Measurements from ENCODE around the gene HASPIN.
A peak's percentile ranks its signal among the peaks of the same experiment; 100 is the strongest.

HASPIN gene

GRCh38 chr17:3738562-3739295 is 15.0 kb downstream of the HASPIN start:
- Histone ChIP-seq H3K27ac (ENCODE audit: low read length) (no peak overlapping the region), H3K9me3 (ENCODE audit: control insufficient read depth in 2 of 2, low read length in 2 of 2) (no peaks in the 10 kb centered on the region), H3K9ac (ENCODE audit: low read length in 2 of 2) (peak overlapping the region in 1 of 2 donors; percentile 36), H3K27me3 (ENCODE audit: control insufficient read depth in 1 of 2, insufficient read depth in 2 of 2, low read length in 2 of 2) (no peaks in the 10 kb centered on the region), H3K4me3 (ENCODE audit: low read length in 2 of 2) (peak overlapping the region in 1 of 2 donors; percentile 22), H3K4me1 (ENCODE audit: control insufficient read depth, insufficient read depth, low read length) (peaks cover 15% of the 10 kb centered on the region), H3K36me3 (ENCODE audit: control insufficient read depth in 2 of 2, insufficient read depth in 2 of 2, low read length in 2 of 2) (no peaks in the 10 kb centered on the region)

DNA sequence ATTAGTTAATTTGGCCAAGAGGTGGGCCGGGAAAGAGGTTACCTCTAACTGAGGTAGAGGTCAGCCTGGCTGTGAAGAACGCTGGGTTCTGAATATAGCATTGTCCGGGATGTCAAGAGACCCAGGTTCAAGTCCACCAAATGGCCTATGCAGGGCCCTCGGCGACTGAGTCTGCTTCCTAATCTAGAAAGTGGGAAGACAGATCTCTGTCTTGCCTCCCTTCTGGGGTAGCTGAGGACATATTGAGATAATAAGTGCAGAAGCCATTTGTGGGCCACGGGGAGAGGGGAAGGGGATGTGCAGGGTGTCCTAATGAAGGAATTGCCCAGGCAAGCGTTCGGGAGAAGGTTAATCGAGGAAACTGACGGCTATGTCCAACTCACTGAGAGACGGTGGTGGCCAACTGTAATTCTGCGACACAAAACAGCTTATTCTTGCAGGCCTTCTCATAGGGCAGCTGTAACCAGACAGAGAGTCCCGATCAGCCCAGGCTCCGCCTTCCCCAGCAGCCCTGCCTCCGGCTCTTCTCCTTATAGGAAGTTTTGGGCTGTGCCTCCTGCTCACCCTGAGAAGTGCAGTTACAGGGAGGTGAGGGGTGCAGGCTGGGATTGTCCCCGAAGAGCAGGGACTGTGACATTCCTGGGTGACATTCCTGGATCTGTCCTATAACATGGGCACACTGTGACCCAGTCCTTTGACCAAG is 15.9 kb downstream of the HASPIN start:
- H3K9me3 ChIP-seq (ENCODE audit: control insufficient read depth in 2 of 2, low read length in 2 of 2): no peaks in the 10 kb centered on the region
- peaks cover 15% of the 10 kb centered on the region for H3K4me1 ChIP-seq (ENCODE audit: control insufficient read depth, insufficient read depth, low read length)
- no peak overlapping the region for H3K9ac ChIP-seq (ENCODE audit: low read length in 2 of 2)
- H3K27me3 ChIP-seq (ENCODE audit: control insufficient read depth in 1 of 2, insufficient read depth in 2 of 2, low read length in 2 of 2): no peaks in the 10 kb centered on the region
- H3K27ac ChIP-seq (ENCODE audit: low read length): no peak overlapping the region
- no peak overlapping the region for H3K4me3 ChIP-seq (ENCODE audit: low read length in 2 of 2)
- H3K36me3 ChIP-seq (ENCODE audit: control insufficient read depth in 2 of 2, insufficient read depth in 2 of 2, low read length in 2 of 2): no peaks in the 10 kb centered on the region

GRCh38 chr17:3740611-3741073 is 16.9 kb downstream of the HASPIN start:
- Histone ChIP-seq H3K36me3 (ENCODE audit: control insufficient read depth in 2 of 2, insufficient read depth in 2 of 2, low read length in 2 of 2) (no peaks in the 10 kb centered on the region), H3K4me3 (ENCODE audit: low read length in 2 of 2) (no peak overlapping the region), H3K27ac (ENCODE audit: low read length) (no peak overlapping the region), H3K4me1 (ENCODE audit: control insufficient read depth, insufficient read depth, low read length) (peaks cover 15% of the 10 kb centered on the region), H3K27me3 (ENCODE audit: control insufficient read depth in 1 of 2, insufficient read depth in 2 of 2, low read length in 2 of 2) (no peaks in the 10 kb centered on the region), H3K9ac (ENCODE audit: low read length in 2 of 2) (no peak overlapping the region), H3K9me3 (ENCODE audit: control insufficient read depth in 2 of 2, low read length in 2 of 2) (no peaks in the 10 kb centered on the region)

DNA sequence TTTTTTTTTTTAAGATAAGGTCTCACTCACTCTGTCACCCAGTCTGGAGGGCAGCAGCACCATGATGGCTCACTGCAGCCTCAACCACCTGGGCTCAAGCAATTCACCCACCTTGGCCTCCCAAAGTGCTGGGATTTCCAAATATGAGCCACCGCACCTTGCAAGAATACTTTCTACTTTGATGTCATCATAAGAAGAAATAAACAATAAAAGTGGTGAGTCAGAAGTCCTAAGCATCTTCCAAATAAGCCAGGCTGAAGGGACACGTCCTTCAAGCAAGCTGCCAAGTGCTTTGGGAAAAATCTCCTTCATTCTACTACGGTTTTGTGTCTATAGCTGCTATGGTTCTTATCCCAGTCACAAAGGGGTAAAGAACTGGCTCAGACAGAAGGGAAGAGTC is 20.3 kb downstream of the HASPIN start:
- Histone ChIP-seq H3K27me3 (ENCODE audit: control insufficient read depth in 1 of 2, insufficient read depth in 2 of 2, low read length in 2 of 2) (no peaks in the 10 kb centered on the region), H3K9ac (ENCODE audit: low read length in 2 of 2) (no peak overlapping the region), H3K4me1 (ENCODE audit: control insufficient read depth, insufficient read depth, low read length) (no peaks in the 10 kb centered on the region), H3K27ac (ENCODE audit: low read length) (no peak overlapping the region), H3K9me3 (ENCODE audit: control insufficient read depth in 2 of 2, low read length in 2 of 2) (no peaks in the 10 kb centered on the region), H3K4me3 (ENCODE audit: low read length in 2 of 2) (no peak overlapping the region), H3K36me3 (ENCODE audit: control insufficient read depth in 2 of 2, insufficient read depth in 2 of 2, low read length in 2 of 2) (no peaks in the 10 kb centered on the region)

DNA sequence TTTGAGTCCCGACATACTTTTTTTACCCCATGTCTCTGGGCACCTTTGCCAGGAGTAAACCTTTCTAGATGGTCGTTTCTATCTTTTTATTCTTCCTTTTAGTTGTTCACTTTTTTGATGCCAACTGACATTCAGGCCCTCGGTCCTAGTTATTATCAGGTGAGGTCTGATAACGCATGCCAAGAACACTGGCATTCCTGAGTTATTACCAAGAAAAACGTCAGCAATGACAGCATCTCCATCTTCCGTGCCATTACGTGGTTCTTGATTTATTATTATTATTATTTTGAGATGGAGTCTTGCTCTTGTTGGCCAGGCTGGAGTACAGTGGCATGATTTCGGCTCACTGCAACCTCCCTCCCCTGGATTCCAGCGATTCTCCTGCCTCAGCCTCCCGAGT is 21.4 kb downstream of the HASPIN start:
- no peaks in the 10 kb centered on the region for H3K4me1 ChIP-seq (ENCODE audit: control insufficient read depth, insufficient read depth, low read length)
- H3K9ac ChIP-seq (ENCODE audit: low read length in 2 of 2): no peak overlapping the region
- no peak overlapping the region for H3K4me3 ChIP-seq (ENCODE audit: low read length in 2 of 2)
- no peak overlapping the region for H3K27ac ChIP-seq (ENCODE audit: low read length)
- H3K36me3 ChIP-seq (ENCODE audit: control insufficient read depth in 2 of 2, insufficient read depth in 2 of 2, low read length in 2 of 2): no peaks in the 10 kb centered on the region
- H3K27me3 ChIP-seq (ENCODE audit: control insufficient read depth in 1 of 2, insufficient read depth in 2 of 2, low read length in 2 of 2): no peaks in the 10 kb centered on the region
- H3K9me3 ChIP-seq (ENCODE audit: control insufficient read depth in 2 of 2, low read length in 2 of 2): no peaks in the 10 kb centered on the region

GRCh38 chr17:3747805-3748204 is 24.1 kb downstream of the HASPIN start:
- Histone ChIP-seq H3K27ac (ENCODE audit: low read length) (no peak overlapping the region), H3K4me3 (ENCODE audit: low read length in 2 of 2) (no peak overlapping the region), H3K9ac (ENCODE audit: low read length in 2 of 2) (no peak overlapping the region), H3K9me3 (ENCODE audit: control insufficient read depth in 2 of 2, low read length in 2 of 2) (no peaks in the 10 kb centered on the region), H3K36me3 (ENCODE audit: control insufficient read depth in 2 of 2, insufficient read depth in 2 of 2, low read length in 2 of 2) (no peaks in the 10 kb centered on the region), H3K27me3 (ENCODE audit: control insufficient read depth in 1 of 2, insufficient read depth in 2 of 2, low read length in 2 of 2) (peaks cover 0 to 2% of the 10 kb centered on the region in 2 donors), H3K4me1 (ENCODE audit: control insufficient read depth, insufficient read depth, low read length) (no peaks in the 10 kb centered on the region)

DNA sequence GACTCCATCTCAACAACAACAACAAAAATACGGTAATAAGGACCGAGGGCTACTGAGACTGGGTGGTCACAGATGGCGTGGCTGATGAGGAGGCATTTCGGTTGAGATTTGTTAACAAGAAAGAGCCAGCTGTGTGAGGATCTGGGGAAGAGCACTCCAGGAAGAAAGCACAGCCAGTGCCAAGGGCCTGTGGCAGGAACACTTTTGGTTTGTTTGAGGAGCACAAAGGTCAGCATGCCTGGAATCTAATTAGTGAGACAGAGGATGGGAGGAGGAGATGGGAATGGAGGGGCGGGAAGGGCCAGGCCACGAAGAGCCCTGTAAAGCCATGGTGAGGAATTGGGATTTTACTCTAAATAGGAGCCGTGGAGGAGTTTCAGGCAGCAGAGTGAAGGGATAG is 24.9 kb downstream of the HASPIN start:
- H3K36me3 ChIP-seq (ENCODE audit: control insufficient read depth in 2 of 2, insufficient read depth in 2 of 2, low read length in 2 of 2): no peaks in the 10 kb centered on the region
- H3K4me1 ChIP-seq (ENCODE audit: control insufficient read depth, insufficient read depth, low read length): no peaks in the 10 kb centered on the region
- no peak overlapping the region for H3K9ac ChIP-seq (ENCODE audit: low read length in 2 of 2)
- H3K4me3 ChIP-seq (ENCODE audit: low read length in 2 of 2): no peak overlapping the region
- H3K27me3 ChIP-seq (ENCODE audit: control insufficient read depth in 1 of 2, insufficient read depth in 2 of 2, low read length in 2 of 2): peaks cover 3 to 5% of the 10 kb centered on the region in 2 donors
- H3K9me3 ChIP-seq (ENCODE audit: control insufficient read depth in 2 of 2, low read length in 2 of 2): no peaks in the 10 kb centered on the region
- H3K27ac ChIP-seq (ENCODE audit: low read length): no peak overlapping the region

DNA sequence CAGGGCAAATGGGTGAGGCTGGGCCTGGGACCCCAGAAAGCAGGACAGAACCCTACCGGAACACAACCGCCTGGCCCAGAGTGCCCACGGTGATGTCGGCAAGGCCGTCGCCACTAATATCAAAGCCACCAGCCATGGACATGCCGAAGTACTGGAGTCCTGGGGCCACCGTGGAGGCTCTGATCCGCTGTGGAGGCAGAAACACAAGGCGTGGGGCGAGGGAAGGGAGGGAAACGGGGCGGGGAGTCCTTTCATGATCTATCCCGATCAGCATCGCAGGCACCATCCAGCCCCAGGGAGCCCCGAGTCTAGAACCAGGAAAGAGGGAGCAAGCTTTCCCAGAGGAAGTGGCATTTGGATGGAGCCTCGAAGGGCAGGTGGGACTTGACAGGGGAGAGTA is 26.6 kb downstream of the HASPIN start:
- no peak overlapping the region for H3K4me3 ChIP-seq (ENCODE audit: low read length in 2 of 2)
- H3K9me3 ChIP-seq (ENCODE audit: control insufficient read depth in 2 of 2, low read length in 2 of 2): no peaks in the 10 kb centered on the region
- H3K27me3 ChIP-seq (ENCODE audit: control insufficient read depth in 1 of 2, insufficient read depth in 2 of 2, low read length in 2 of 2): peaks cover 3 to 8% of the 10 kb centered on the region in 2 donors
- no peak overlapping the region for H3K9ac ChIP-seq (ENCODE audit: low read length in 2 of 2)
- H3K36me3 ChIP-seq (ENCODE audit: control insufficient read depth in 2 of 2, insufficient read depth in 2 of 2, low read length in 2 of 2): no peaks in the 10 kb centered on the region
- no peaks in the 10 kb centered on the region for H3K4me1 ChIP-seq (ENCODE audit: control insufficient read depth, insufficient read depth, low read length)
- no peak overlapping the region for H3K27ac ChIP-seq (ENCODE audit: low read length)

DNA sequence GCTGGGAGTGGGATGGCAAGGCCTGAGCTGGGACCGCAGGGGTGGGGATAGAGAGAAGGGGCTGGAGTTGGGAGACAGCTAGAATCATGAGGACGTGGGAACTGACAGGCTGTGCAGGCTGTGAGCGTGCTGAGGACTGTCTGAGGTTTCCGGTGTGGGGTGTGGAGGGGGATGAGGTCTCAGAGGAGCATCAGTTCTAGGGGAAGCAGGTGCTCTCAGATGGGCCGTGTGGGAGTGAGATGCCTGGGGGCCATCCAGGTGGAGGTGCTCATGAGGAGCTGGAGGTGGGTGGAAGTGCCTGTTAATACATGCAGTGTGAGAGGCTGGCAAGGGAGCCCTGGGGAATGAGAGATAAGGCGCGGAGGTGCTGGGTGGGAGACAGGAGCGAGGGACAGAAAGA is 27.2 kb downstream of the HASPIN start:
- Histone ChIP-seq H3K36me3 (ENCODE audit: control insufficient read depth in 2 of 2, insufficient read depth in 2 of 2, low read length in 2 of 2) (no peaks in the 10 kb centered on the region), H3K9ac (ENCODE audit: low read length in 2 of 2) (no peak overlapping the region), H3K4me3 (ENCODE audit: low read length in 2 of 2) (no peak overlapping the region), H3K4me1 (ENCODE audit: control insufficient read depth, insufficient read depth, low read length) (no peaks in the 10 kb centered on the region), H3K27ac (ENCODE audit: low read length) (no peak overlapping the region), H3K27me3 (ENCODE audit: control insufficient read depth in 1 of 2, insufficient read depth in 2 of 2, low read length in 2 of 2) (peaks cover 3 to 8% of the 10 kb centered on the region in 2 donors), H3K9me3 (ENCODE audit: control insufficient read depth in 2 of 2, low read length in 2 of 2) (no peaks in the 10 kb centered on the region)

- H3K36me3 ChIP-seq (ENCODE audit: control insufficient read depth in 2 of 2, insufficient read depth in 2 of 2, low read length in 2 of 2): no peaks in the 10 kb centered on the region
- H3K9ac ChIP-seq (ENCODE audit: low read length in 2 of 2): no peak overlapping the region
- no peaks in the 10 kb centered on the region for H3K4me1 ChIP-seq (ENCODE audit: control insufficient read depth, insufficient read depth, low read length)
- H3K27me3 ChIP-seq (ENCODE audit: control insufficient read depth in 1 of 2, insufficient read depth in 2 of 2, low read length in 2 of 2): peaks cover 3 to 8% of the 10 kb centered on the region in 2 donors
- H3K4me3 ChIP-seq (ENCODE audit: low read length in 2 of 2): no peak overlapping the region
- no peaks in the 10 kb centered on the region for H3K9me3 ChIP-seq (ENCODE audit: control insufficient read depth in 2 of 2, low read length in 2 of 2)
- H3K27ac ChIP-seq (ENCODE audit: low read length): no peak overlapping the region
Measured at GRCh38 chr17:3751836-3752235, 28.1 kb downstream of the HASPIN start.

DNA sequence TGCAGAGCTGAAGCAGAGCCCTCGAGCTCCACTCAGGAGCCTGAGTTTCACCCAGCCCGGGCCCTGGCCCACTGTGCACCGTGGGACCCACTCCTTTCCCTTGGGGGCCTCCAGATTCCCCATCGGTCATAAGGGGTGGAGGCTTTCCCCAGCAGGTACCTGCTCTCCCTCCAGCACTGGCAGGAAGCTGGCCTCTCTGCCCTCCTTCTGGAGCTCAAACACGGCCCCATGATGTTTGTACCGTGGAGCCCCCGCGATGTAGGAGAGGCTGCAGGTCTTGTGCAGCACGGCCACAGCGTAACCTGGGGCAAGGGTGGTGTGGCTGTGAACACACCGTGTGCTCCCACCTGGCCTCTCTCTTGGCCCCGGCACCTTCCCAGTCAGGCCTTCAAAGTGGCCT is 29.9 kb downstream of the HASPIN start:
- Histone ChIP-seq H3K27ac (ENCODE audit: low read length) (no peak overlapping the region), H3K9me3 (ENCODE audit: control insufficient read depth in 2 of 2, low read length in 2 of 2) (no peaks in the 10 kb centered on the region), H3K4me3 (ENCODE audit: low read length in 2 of 2) (no peak overlapping the region), H3K36me3 (ENCODE audit: control insufficient read depth in 2 of 2, insufficient read depth in 2 of 2, low read length in 2 of 2) (no peaks in the 10 kb centered on the region), H3K27me3 (ENCODE audit: control insufficient read depth in 1 of 2, insufficient read depth in 2 of 2, low read length in 2 of 2) (peaks cover 3 to 8% of the 10 kb centered on the region in 2 donors), H3K9ac (ENCODE audit: low read length in 2 of 2) (no peak overlapping the region), H3K4me1 (ENCODE audit: control insufficient read depth, insufficient read depth, low read length) (no peaks in the 10 kb centered on the region)

All from stomach smooth muscle (tissue), 2 donors.